Upper lobe of left lung (tissue), 6 donors: ENCODE data around the gene ZNF12. TPM values are rescaled to one million over a fixed set of nuclear protein-coding genes. Genes with fewer than 3 reads are reported as not detected.

ENCODE experiments used
- ATAC-seq, 2 donors: fragments of 200-7000 bp; cut with Tn5 transposase; one replicate each; pipeline ENCODE4 v1.9.1; 2022; ENCODE audit warnings: mild to moderate bottlenecking in 2 of 2, moderate library complexity in 2 of 2; ENCODE audit not compliant: low FRiP score in 2 of 2
- DNase-seq, 2 donors: peaks; one replicate each; pipeline ENCODE4 v3.0.0-alpha.2; 2019 to 2020
- H3K27ac ChIP-seq, 4 donors: fragments of 200-600 bp; sonication (generic); one replicate each; pipeline ENCODE4 v1.5.1; 2016 to 2019
- H3K27me3 ChIP-seq, 4 donors: fragments of 200-600 bp; sonication (generic); one replicate each; pipeline ENCODE4 v1.5.1; 2017 to 2019
- H3K36me3 ChIP-seq, 4 donors: fragments of 200-600 bp; sonication (generic); one replicate each; pipeline ENCODE4 v1.5.1; 2016 to 2019
- H3K4me1 ChIP-seq, 4 donors: fragments of 200-600 bp; sonication (generic); one replicate each; pipeline ENCODE4 v1.5.1; 2018 to 2019
- H3K4me3 ChIP-seq, 4 donors: fragments of 200-600 bp; sonication (generic); one replicate each; pipeline ENCODE4 v1.5.1; 2017 to 2019; ENCODE audit warnings: mild to moderate bottlenecking in 2 of 4, moderate library complexity in 1 of 4
- H3K9me3 ChIP-seq, 4 donors: fragments of 200-600 bp; sonication (generic); one replicate each; pipeline ENCODE4 v1.5.1; 2018 to 2019
- CTCF ChIP-seq, 6 experiments: fragments of 450-650 bp in 4 of 6; fragments of 200-600 bp in 2 of 6; sonication (generic) in 2 of 6; IDR thresholded peaks; one replicate each; pipeline ENCODE4 v1.5.1; 2016 to 2019; ENCODE audit warnings: antibody characterized with exemption in 6 of 6
- EP300 ChIP-seq, 4 donors: sonication (generic); formaldehyde crosslinking; IDR thresholded peaks; one replicate each; pipeline ENCODE4 v1.5.1; 2017; ENCODE audit warnings: antibody characterized with exemption in 4 of 4, control low read depth in 2 of 4
- POLR2A ChIP-seq, 4 donors: fragments of 450-650 bp; IDR thresholded peaks; one replicate each; pipeline ENCODE4 v1.5.1; 2016 to 2017; ENCODE audit warnings: antibody characterized with exemption in 4 of 4, mild to moderate bottlenecking in 2 of 4
- POLR2AphosphoS5 ChIP-seq, 2 donors: sonication (generic); formaldehyde crosslinking; IDR thresholded peaks; one replicate each; pipeline ENCODE4 v1.5.1; 2017; ENCODE audit warnings: antibody characterized with exemption in 2 of 2
- WGBS, 2 donors: methylation state at CpG; one replicate each; pipeline ENCODE4 v1.1.5; 2017 to 2018; 5-methylcytosine and 5-hydroxymethylcytosine counted together
- total RNA-seq, 6 donors: library from RNA; depleted of rRNA in 4 of 6; stranded (reverse); fragments of >200 nt in 4 of 6; gene quantifications; one replicate each; pipeline versions ENCODE4 v1.1.0 to v1.2.1, GENCODE V29; 2016 to 2021
- donor health status: DM: no; HTN: no; CAD: no; lungs with moderate emphysema.
- donor health status: DM: no; HTN: yes; CAD: no; lungs with severe emphysema.

Gene ZNF12
- total RNA-seq, 6 donors from 2014 or later = 15.8 to 28.5 (median 23.9) TPM

GRCh38 chr7:6705959-6706665 is 635 bp downstream of the ZNF12 start:
- WGBS, 2 donors = 0% methylated on average over 12 to 28 of the region's 47 CpGs
- peaks cover 14 to 25% (median 19%) of the 10 kb centered on the region in 4 donors for H3K36me3 ChIP-seq
- H3K4me3 ChIP-seq = peak overlapping the region; percentile 64 to 98 (median 87)
- DNase-seq (peak; percentile 29 to 89), ATAC-seq (peak in 1 of 2 donors; percentile 32)
- no peak for TF ChIP-seq EP300 (IDR thresholded peaks at IDR 0.05)
- TF ChIP-seq POLR2A (IDR thresholded peaks at IDR 0.05) = no peak
- TF ChIP-seq CTCF (IDR thresholded peaks at IDR 0.05) = no peak
- TF ChIP-seq POLR2AphosphoS5 (IDR thresholded peaks at IDR 0.05) = no peak
- H3K27ac ChIP-seq = peak overlapping the region; percentile 75 to 94 (median 92)
- H3K4me1 ChIP-seq = peaks cover 27 to 32% (median 30%) of the 10 kb centered on the region in 4 donors
- peaks cover 0 to 9% (median 4%) of the 10 kb centered on the region in 4 donors for H3K9me3 ChIP-seq
- no peaks in the 10 kb centered on the region for H3K27me3 ChIP-seq

GRCh38 chr7:6701860-6702259 is 4.9 kb downstream of the ZNF12 start:
- no peak overlapping the region for H3K4me3 ChIP-seq
- peaks cover 42 to 66% (median 59%) of the 10 kb centered on the region in 4 donors for H3K36me3 ChIP-seq
- TF ChIP-seq POLR2A (IDR thresholded peaks at IDR 0.05) = no peak
- no peak for TF ChIP-seq EP300 (IDR thresholded peaks at IDR 0.05)
- no peak for TF ChIP-seq CTCF (IDR thresholded peaks at IDR 0.05)
- no peak for TF ChIP-seq POLR2AphosphoS5 (IDR thresholded peaks at IDR 0.05)
- WGBS, 2 donors = 90 to 100% methylated on average over 1 of the region's 1 CpG
- peaks cover 21 to 28% (median 26%) of the 10 kb centered on the region in 4 donors for H3K4me1 ChIP-seq
- H3K27ac ChIP-seq = no peak overlapping the region
- ATAC-seq (no peak), DNase-seq (no peak)
- H3K27me3 ChIP-seq = no peaks in the 10 kb centered on the region
- peaks cover 24 to 44% (median 41%) of the 10 kb centered on the region in 4 donors for H3K9me3 ChIP-seq

DNA sequence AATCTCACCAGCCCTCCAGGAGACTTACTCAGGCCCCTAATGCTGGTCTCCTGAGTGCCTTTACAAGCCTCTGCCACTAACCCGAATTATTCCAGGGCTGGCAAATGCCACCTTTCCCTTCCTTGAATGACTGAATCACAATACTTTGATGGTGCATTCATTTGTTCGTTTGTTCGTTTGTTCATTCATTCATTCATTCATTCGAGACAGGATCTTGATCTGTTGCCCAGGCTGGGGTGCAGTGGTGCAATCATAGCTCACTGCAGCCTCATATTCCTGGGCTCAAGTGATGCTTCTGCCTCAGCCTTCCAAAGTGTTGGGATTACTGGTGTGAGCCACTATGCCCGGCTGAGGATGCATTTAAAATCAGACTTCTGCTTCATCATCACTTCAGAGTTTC is 6.0 kb downstream of the ZNF12 start:
- no peak for ATAC-seq
- Histone ChIP-seq H3K4me1 (peaks cover 21 to 27% (median 25%) of the 10 kb centered on the region in 4 donors), H3K27me3 (no peaks in the 10 kb centered on the region), H3K27ac (no peak overlapping the region), H3K36me3 (peaks cover 53 to 77% (median 70%) of the 10 kb centered on the region in 4 donors), H3K4me3 (no peak overlapping the region), H3K9me3 (peaks cover 34 to 55% (median 52%) of the 10 kb centered on the region in 4 donors)
- 94 to 99% methylated on average over 5 of the region's 5 CpGs for WGBS, 2 donors
- TF ChIP-seq CTCF (IDR thresholded peaks at IDR 0.05) (no peak), POLR2A (IDR thresholded peaks at IDR 0.05) (no peak), EP300 (IDR thresholded peaks at IDR 0.05) (no peak), POLR2AphosphoS5 (IDR thresholded peaks at IDR 0.05) (no peak)
- no peak for DNase-seq

GRCh38 chr7:6691609-6692106 is 15.1 kb downstream of the ZNF12 start:
- Histone ChIP-seq H3K27ac (no peak overlapping the region), H3K27me3 (no peaks in the 10 kb centered on the region), H3K36me3 (peaks cover 75 to 100% (median 95%) of the 10 kb centered on the region in 4 donors), H3K4me3 (no peak overlapping the region), H3K9me3 (peaks cover 95 to 100% (median 100%) of the 10 kb centered on the region in 4 donors), H3K4me1 (no peaks in the 10 kb centered on the region)
- TF ChIP-seq POLR2AphosphoS5 (IDR thresholded peaks at IDR 0.05) = no peak
- TF ChIP-seq POLR2A (IDR thresholded peaks at IDR 0.05) = no peak
- TF ChIP-seq EP300 (IDR thresholded peaks at IDR 0.05) = no peak
- TF ChIP-seq CTCF (IDR thresholded peaks at IDR 0.05) = no peak
- ATAC-seq (no peak), DNase-seq (no peak)
- 98% methylated on average over 5 of the region's 5 CpGs for WGBS, 2 donors
